Measurements from ENCODE around the gene CHST9.
"Not testable (repeated sequence)": the region's sequence is repeated elsewhere in the genome, so short reads cannot be mapped to it uniquely, and the experiment has no call there.

The CHST9 gene

GRCh38 chr18:26928670-26929313 is 256.3 kb downstream of the CHST9 start:
- no peak for DNase-seq (ENCODE audit: low read depth)

GRCh38 chr18:26927822-26928221 is 257.3 kb downstream of the CHST9 start:
- not testable (repeated sequence) for DNase-seq (ENCODE audit: low read depth)

DNA sequence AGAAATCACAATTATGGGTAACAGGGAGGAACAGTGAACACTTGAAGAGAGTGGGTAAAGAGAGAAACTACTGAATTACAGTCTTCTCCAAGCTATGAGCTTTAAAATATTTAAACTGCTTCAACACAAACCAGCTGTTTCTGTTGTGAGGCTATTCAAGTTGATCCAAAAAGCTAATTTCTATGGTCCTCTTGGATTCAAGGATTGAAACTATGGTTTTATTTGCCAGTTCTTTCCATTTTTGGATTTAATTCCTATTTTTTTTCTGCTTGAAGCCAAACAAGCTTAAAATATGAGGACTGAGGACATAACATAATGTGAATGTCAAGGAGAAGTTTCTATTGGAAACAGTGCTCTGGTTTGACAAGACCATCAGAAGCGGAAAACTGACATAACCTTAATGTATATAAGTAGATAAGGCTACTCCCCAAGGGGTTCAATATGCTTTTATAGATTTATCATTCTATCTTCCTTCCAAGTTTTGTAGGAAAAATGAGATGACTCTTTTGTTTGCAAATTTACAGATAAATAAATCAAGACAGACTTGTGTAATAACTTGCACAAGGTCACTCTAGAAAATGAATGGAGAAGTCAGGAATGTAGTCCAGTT is 258.9 kb downstream of the CHST9 start:
- no peak for DNase-seq (ENCODE audit: low read depth)

DNA sequence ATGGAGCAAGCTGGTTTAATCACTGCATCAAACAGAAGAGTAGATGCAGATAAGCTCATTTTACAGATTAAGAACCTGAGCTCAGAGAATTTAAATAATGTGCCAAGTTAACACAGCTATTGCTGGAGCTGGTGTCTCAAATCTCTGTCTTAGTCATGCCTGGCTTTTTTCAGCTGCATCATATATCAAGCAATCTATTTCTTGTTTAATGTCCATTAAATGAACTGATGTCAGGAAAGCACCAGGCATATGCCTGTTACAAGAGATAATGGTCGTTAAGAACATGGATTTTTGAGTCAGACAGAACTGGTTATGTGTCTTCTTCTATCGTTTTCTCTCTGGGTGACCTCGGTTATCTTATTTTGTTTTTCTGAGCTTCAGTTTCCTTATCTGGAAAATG is 259.8 kb downstream of the CHST9 start:
- no peak for DNase-seq (ENCODE audit: low read depth)

GRCh38 chr18:26922313-26922712 is 262.8 kb downstream of the CHST9 start:
- DNase-seq (ENCODE audit: low read depth) = no peak

DNA sequence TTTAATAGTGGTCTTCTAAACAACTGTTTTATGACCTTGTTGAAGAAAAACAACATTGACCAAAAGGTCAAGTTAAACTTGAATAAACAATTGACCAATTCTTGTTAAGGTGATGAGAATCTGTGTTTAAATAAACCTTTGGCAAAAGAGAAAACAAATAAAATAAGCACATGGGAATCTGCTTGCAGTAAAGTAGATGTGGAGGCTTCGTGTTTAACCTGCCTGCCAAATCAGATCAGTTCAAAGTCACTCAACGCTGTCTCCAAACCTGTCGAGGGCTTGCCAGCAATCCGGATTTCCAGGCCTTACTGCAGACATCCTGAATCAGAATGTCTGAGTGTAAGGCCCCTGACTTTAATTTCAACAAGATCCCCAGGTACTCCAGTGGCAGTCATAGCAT is 264.5 kb downstream of the CHST9 start:
- DNase-seq (ENCODE audit: low read depth) = no peak

DNA sequence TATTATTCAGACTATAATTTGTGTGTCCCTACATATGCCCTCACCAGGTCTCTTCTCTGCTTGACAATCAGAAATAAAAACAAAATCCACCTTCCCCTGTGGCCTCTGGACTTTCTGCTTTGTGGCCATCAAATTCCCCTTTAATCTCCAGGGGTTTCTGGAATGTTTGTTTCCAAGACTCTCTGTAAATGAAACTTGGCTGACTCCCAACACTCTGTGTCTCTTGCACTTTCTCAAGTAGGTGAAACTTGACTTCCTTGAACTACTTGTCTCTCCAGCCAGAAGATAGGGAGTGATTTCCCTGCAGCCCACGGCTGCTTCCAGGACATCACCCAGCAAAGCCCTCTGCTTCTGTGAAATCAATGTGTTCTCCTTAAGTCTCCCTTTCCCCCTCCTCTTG is 265.5 kb downstream of the CHST9 start:
- DNase-seq (ENCODE audit: low read depth) = no peak

GRCh38 chr18:26919201-26919600 is 265.9 kb downstream of the CHST9 start:
- no peak for DNase-seq (ENCODE audit: low read depth)

GRCh38 chr18:26911840-26912239 is 273.3 kb downstream of the CHST9 start:
- no peak for DNase-seq (ENCODE audit: low read depth)

- DNase-seq (ENCODE audit: low read depth) = no peak
Measured at GRCh38 chr18:26909599-26910290, 275.4 kb downstream of the CHST9 start.

DNA sequence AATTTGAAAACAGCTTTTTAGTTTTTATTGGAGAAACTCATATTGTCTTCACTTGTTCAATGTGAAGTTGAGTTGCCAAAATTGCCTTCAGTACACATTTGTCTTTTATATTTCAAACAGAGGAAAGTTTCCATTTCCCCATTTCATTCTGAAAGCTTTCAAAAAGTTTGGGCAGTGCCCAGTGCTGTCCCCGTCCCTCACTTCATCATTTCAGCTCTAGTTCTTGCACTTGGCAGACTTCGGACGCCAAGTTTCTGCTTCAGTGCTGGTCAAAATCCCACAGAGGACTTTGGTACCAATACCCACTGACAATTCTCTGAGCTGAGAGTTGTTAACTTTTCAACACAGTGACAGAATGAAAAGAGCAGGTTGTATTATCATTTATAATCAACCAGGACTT is 276.2 kb downstream of the CHST9 start:
- DNase-seq (ENCODE audit: low read depth) = no peak

DNA sequence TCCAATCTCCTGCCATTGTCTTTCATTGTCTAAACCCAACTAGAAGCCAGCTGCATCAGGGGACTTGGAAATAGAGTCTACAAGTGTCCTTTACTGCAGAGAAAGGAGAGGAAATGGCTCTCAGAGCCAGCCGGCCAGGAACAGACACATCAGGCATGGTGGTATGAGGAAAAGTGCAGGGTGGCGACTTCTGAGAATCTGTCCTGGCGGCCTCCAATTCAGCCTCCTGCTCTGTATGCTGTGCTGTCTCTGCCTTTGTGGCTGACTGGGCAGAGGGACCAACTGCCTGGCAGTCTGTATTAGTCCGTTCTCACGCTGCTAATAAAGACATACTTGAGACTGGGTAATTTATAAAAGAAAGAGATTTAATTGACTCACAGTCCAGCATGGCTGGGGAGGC is 282.8 kb downstream of the CHST9 start:
- DNase-seq (ENCODE audit: low read depth) = no peak

DNA sequence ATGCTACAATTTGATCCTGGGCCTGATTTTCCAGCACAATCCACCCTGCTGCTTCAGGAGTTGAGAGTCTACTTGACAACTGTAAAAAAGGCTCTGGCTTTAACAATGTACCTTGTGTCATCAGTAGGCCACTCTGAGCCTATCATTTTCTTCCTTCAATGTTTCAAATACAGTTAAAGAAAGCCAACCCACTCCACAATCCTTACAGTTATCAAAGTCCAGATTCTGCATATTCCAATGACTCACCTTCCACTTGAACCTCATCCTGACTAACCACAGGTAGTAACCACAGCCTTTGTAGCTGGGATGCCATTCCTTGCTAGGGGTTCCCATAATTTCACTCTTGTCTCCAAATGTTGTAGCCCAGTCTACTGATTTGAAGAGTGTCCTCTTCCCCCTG is 284.1 kb downstream of the CHST9 start:
- no peak for DNase-seq (ENCODE audit: low read depth)

GRCh38 chr18:26894426-26894825 is 290.7 kb downstream of the CHST9 start:
- no peak for DNase-seq (ENCODE audit: low read depth)

- DNase-seq (ENCODE audit: low read depth) = no peak
Measured at GRCh38 chr18:26893996-26894395, 291.1 kb downstream of the CHST9 start.

GRCh38 chr18:26888259-26888658 is 296.8 kb downstream of the CHST9 start:
- no peak for DNase-seq (ENCODE audit: low read depth)

GRCh38 chr18:26875040-26875654 is 310.0 kb downstream of the CHST9 start:
- no peak for DNase-seq (ENCODE audit: low read depth)

DNA sequence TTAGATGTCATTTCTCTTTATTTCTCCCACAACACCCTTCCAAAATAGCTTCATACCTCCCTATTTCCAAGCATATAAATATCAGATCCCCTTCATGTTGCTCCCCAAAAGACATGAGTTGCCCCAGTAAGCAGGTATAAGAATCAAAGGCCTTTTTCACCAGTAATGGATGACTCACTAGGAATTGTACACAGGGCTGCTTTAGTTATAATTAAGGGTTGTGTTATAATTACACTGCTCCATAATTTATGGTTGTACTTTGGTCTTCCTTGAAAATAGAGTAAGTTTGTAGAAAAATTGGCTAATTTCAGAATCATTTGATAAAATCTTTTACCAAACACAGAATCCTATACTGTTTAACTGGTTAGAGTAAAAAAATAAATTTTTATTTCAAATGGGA is 310.8 kb downstream of the CHST9 start:
- no peak for DNase-seq (ENCODE audit: low read depth)

GRCh38 chr18:26869640-26870039 is 315.5 kb downstream of the CHST9 start:
- DNase-seq (ENCODE audit: low read depth) = no peak

- DNase-seq (ENCODE audit: low read depth) = no peak
Measured at GRCh38 chr18:26868968-26869586, 316.0 kb downstream of the CHST9 start.

- no peak for DNase-seq (ENCODE audit: low read depth)
Measured at GRCh38 chr18:26867471-26867870, 317.6 kb downstream of the CHST9 start.

GRCh38 chr18:26865557-26865956 is 319.6 kb downstream of the CHST9 start, which contains the start of gene AQP4:
Gene AQP4, minus strand, starts transcription at chr18:26865707. Its CDS starts 18 bp downstream, at chr18:26865689.
- no peak for DNase-seq (ENCODE audit: low read depth)

- no peak for DNase-seq (ENCODE audit: low read depth)
Measured at GRCh38 chr18:26864658-26865057, 320.4 kb downstream of the CHST9 start.

Measured in activated T-helper 9 cell treated with anti-CD3 and anti-CD28 coated beads, Interleukin-2, amount 50 U/mL, for 16 hours (primary cell).